Thyroid gland (tissue), 4 donors: ENCODE data around the gene CFAP53. TPM values are rescaled to one million over a fixed set of nuclear protein-coding genes. Genes with fewer than 3 reads are reported as not detected.

Source experiments
- DNase-seq, 2 donors: peaks; one replicate each; pipeline ENCODE4 v3.0.0-alpha.2; 2019
- H3K27ac ChIP-seq, 3 donors: fragments of 200-600 bp; sonication (generic); 1 replicate in 2 of 3; 2 replicates in 1 of 3; pipeline ENCODE4 v1.5.1; 2016 to 2019; ENCODE audit warnings: mild to moderate bottlenecking in 1 of 3, moderate library complexity in 1 of 3
- H3K27me3 ChIP-seq: fragments of 200-600 bp; sonication (generic); one replicate; pipeline ENCODE4 v1.5.1; 2019
- H3K36me3 ChIP-seq, 2 donors: fragments of 200-600 bp; sonication (generic); one replicate each; pipeline ENCODE4 v1.5.1; 2016 to 2019
- H3K4me1 ChIP-seq, 2 donors: fragments of 200-600 bp; sonication (generic); one replicate each; pipeline ENCODE4 v1.5.1; 2017 to 2019
- H3K4me3 ChIP-seq, 3 donors: fragments of 200-600 bp; sonication (generic); replicated peaks in 1 of 3; 1 replicate in 2 of 3; 2 replicates in 1 of 3; pipeline ENCODE4 v1.5.1; 2016; ENCODE audit warnings: mild to moderate bottlenecking in 1 of 3
- H3K9me3 ChIP-seq: fragments of 200-600 bp; sonication (generic); one replicate; pipeline ENCODE4 v1.5.1; 2017
- CTCF ChIP-seq, 6 experiments: fragments of 200-600 bp in 3 of 6; fragments of 450-650 bp in 3 of 6; sonication (generic) in 3 of 6; IDR thresholded peaks; one replicate each; pipeline ENCODE4 v1.5.1; 2016 to 2019; ENCODE audit warnings: antibody characterized with exemption in 6 of 6, mild to moderate bottlenecking in 2 of 6, inconsistent platforms in 1 of 6, moderate library complexity in 1 of 6
- POLR2A ChIP-seq, 2 donors: fragments of 450-650 bp; IDR thresholded peaks; one replicate each; pipeline ENCODE4 v1.6.1; 2017; ENCODE audit warnings: antibody characterized with exemption in 2 of 2, mild to moderate bottlenecking in 2 of 2, moderate library complexity in 1 of 2
- WGBS, 2 donors: methylation state at CpG; one replicate each; pipeline ENCODE4 v1.1.5; 2017; 5-methylcytosine and 5-hydroxymethylcytosine counted together
- intact Hi-C: fragments of 100-400 bp; cut with DNase I; formaldehyde crosslinking; loops from one replicate; pipeline ENCODE4 v1.15.1; 2023
- total RNA-seq, 4 donors: library from RNA; depleted of rRNA; stranded (reverse); fragments of >200 nt; gene quantifications; one replicate each; pipeline ENCODE4 v1.2.3, GENCODE V29; 2016

CFAP53 gene
- total RNA-seq, 4 donors from 2014 or later = 1.2 to 2.7 (median 1.5) TPM; not detected in 1

- H3K27me3 ChIP-seq = no peaks in the 10 kb centered on the region
- peaks cover 0 to 6% of the 10 kb centered on the region in 2 donors for H3K4me1 ChIP-seq
- no peak for TF ChIP-seq CTCF (IDR thresholded peaks at IDR 0.05)
- TF ChIP-seq POLR2A (IDR thresholded peaks at IDR 0.05) = no peak
- intact Hi-C loops = no loop called here
- no peak for DNase-seq
- H3K4me3 ChIP-seq = no peak overlapping the region
- whole genome bisulfite sequencing, 2 donors = 74 to 82% methylated on average over 1 of the region's 1 CpG
- H3K27ac ChIP-seq = no peak overlapping the region
- H3K36me3 ChIP-seq = no peaks in the 10 kb centered on the region
- no peaks in the 10 kb centered on the region for H3K9me3 ChIP-seq
Observed at GRCh38 chr18:50207722-50208121, 58.6 kb downstream of the CFAP53 start.

GRCh38 chr18:50203801-50204604 is 62.3 kb downstream of the CFAP53 start:
- Histone ChIP-seq H3K27me3 (no peaks in the 10 kb centered on the region), H3K4me1 (peaks cover 4 to 15% of the 10 kb centered on the region in 2 donors), H3K36me3 (no peaks in the 10 kb centered on the region), H3K4me3 (no peak overlapping the region), H3K9me3 (no peaks in the 10 kb centered on the region), H3K27ac (no peak overlapping the region)
- intact Hi-C loops = no loop called here
- TF ChIP-seq CTCF (IDR thresholded peaks at IDR 0.05) (peak; percentile 28 to 83 (median 66)), POLR2A (IDR thresholded peaks at IDR 0.05) (no peak)
- 24 to 27% methylated on average over 23 to 24 of the region's 24 CpGs for WGBS, 2 donors
- DNase-seq = peak; percentile 66 to 70

GRCh38 chr18:50201476-50202018 is 64.7 kb downstream of the CFAP53 start:
- Histone ChIP-seq H3K36me3 (no peaks in the 10 kb centered on the region), H3K27ac (peak overlapping the region; percentile 20 to 62 (median 44)), H3K4me1 (peaks cover 7 to 20% of the 10 kb centered on the region in 2 donors), H3K4me3 (no peak overlapping the region), H3K27me3 (no peaks in the 10 kb centered on the region), H3K9me3 (no peaks in the 10 kb centered on the region)
- intact Hi-C loops = no loop called here
- TF ChIP-seq POLR2A (IDR thresholded peaks at IDR 0.05) (no peak), CTCF (IDR thresholded peaks at IDR 0.05) (no peak)
- DNase-seq = peak; percentile 51 to 53
- WGBS, 2 donors = 23 to 45% methylated on average over 1 of the region's 1 CpG

- Histone ChIP-seq H3K27me3 (no peaks in the 10 kb centered on the region), H3K27ac (no peak overlapping the region), H3K4me1 (peaks cover 20 to 33% of the 10 kb centered on the region in 2 donors), H3K4me3 (no peak overlapping the region), H3K9me3 (no peaks in the 10 kb centered on the region), H3K36me3 (no peaks in the 10 kb centered on the region)
- TF ChIP-seq CTCF (IDR thresholded peaks at IDR 0.05) (no peak), POLR2A (IDR thresholded peaks at IDR 0.05) (no peak)
- no peak for DNase-seq
- WGBS, 2 donors = 64 to 100% methylated on average over 1 of the region's 1 CpG
- intact Hi-C loops = loop anchor here (5.0 kb wide), 1 partner anchor 193 kb away; no protein-coding TSS in a partner anchor
Observed at GRCh38 chr18:50199921-50200320, 66.4 kb downstream of the CFAP53 start.

- Histone ChIP-seq H3K4me1 (peaks cover 20 to 33% of the 10 kb centered on the region in 2 donors), H3K27me3 (no peaks in the 10 kb centered on the region), H3K36me3 (no peaks in the 10 kb centered on the region), H3K27ac (no peak overlapping the region), H3K4me3 (no peak overlapping the region), H3K9me3 (no peaks in the 10 kb centered on the region)
- intact Hi-C loops = loop anchor here (5.0 kb wide), 1 partner anchor 192 kb away; no protein-coding TSS in a partner anchor
- DNase-seq = no peak
- TF ChIP-seq POLR2A (IDR thresholded peaks at IDR 0.05) (no peak), CTCF (IDR thresholded peaks at IDR 0.05) (no peak)
- WGBS, 2 donors = 76 to 78% methylated on average over 5 of the region's 5 CpGs
Observed at GRCh38 chr18:50199346-50199855, 66.9 kb downstream of the CFAP53 start.
